GM06990 (cell line): Measurements from ENCODE around the gene CLINT1.

Source experiments
- DNase-seq: peaks from one replicate; pipeline ENCODE4 v3.0.0-alpha.2; 2011; ENCODE audit not compliant: insufficient read length; ENCODE audit errors: extremely low read depth
- H3K27me3 ChIP-seq: replicated peaks from 2 replicates; pipeline ENCODE4 v1.6.0; 2011; ENCODE audit warnings: low read length; ENCODE audit not compliant: control insufficient read depth, insufficient read depth
- H3K36me3 ChIP-seq: 2 replicates; pipeline ENCODE4 v1.5.1; 2011; ENCODE audit warnings: low read length; ENCODE audit not compliant: control insufficient read depth, insufficient read depth
- H3K4me3 ChIP-seq: replicated peaks from 2 replicates; pipeline ENCODE4 v1.5.1; 2011; ENCODE audit warnings: low read depth, mild to moderate bottlenecking, control low read depth, low read length
- CTCF ChIP-seq: IDR thresholded peaks from 2 replicates; pipeline ENCODE4 v1.5.1; 2011; ENCODE audit warnings: low read length, control low read depth, mild to moderate bottlenecking, inconsistent platforms; ENCODE audit not compliant: insufficient read depth, poor library complexity, severe bottlenecking

Gene CLINT1

GRCh38 chr5:157845914-157846598, 12.9 kb downstream of the CLINT1 start:
- DNase-seq, result no peak
- no peaks in the 10 kb centered on the region; the same call in 1 of the 2 replicates for H3K36me3 ChIP-seq
- H3K27me3 ChIP-seq, result no peaks in the 10 kb centered on the region
- H3K4me3 ChIP-seq, result no peak overlapping the region
- TF ChIP-seq CTCF, result no peak

- TF ChIP-seq CTCF, result no peak
- H3K27me3 ChIP-seq, result no peaks in the 10 kb centered on the region
- H3K4me3 ChIP-seq, result no peak overlapping the region
- DNase-seq, result no peak
- H3K36me3 ChIP-seq, result no peaks in the 10 kb centered on the region; the same call in 1 of the 2 replicates
These were observed 16.2 kb downstream of the CLINT1 start for GRCh38 chr5:157842787-157843186.

GRCh38 chr5:157842185-157842584, 16.8 kb downstream of the CLINT1 start:
- no peak for TF ChIP-seq CTCF
- Histone ChIP-seq H3K4me3 (no peak overlapping the region), H3K27me3 (no peaks in the 10 kb centered on the region), H3K36me3 (no peaks in the 10 kb centered on the region)
- DNase-seq, result no peak

- H3K27me3 ChIP-seq, result no peaks in the 10 kb centered on the region
- no peak for TF ChIP-seq CTCF
- H3K4me3 ChIP-seq, result no peak overlapping the region
- no peak for DNase-seq
- no peaks in the 10 kb centered on the region for H3K36me3 ChIP-seq
These were observed 19.7 kb downstream of the CLINT1 start for GRCh38 chr5:157839157-157839795.

- TF ChIP-seq CTCF, result no peak
These were observed 22.7 kb downstream of the CLINT1 start for GRCh38 chr5:157836121-157836753.

More at GRCh38 chr5:157836121-157836753, 22.7 kb downstream of the CLINT1 start:
- no peak for DNase-seq
- Histone ChIP-seq H3K36me3 (no peaks in the 10 kb centered on the region), H3K27me3 (no peaks in the 10 kb centered on the region), H3K4me3 (no peak overlapping the region)
